CD4-positive, alpha-beta memory T cell (primary cell): ENCODE measurements around the gene ATP9A. TPM values are rescaled to one million over a fixed set of nuclear protein-coding genes. Genes with fewer than 3 reads are reported as not detected.
"Not testable (repeated sequence)": the region's sequence is repeated elsewhere in the genome, so short reads cannot be mapped to it uniquely, and the experiment has no call there.

Experiments
- CTCF ChIA-PET: fragments of 350-600 bp; sonication (Branson Sonifier 250); formaldehyde crosslinking; loops from one replicate; lab custom pipeline; 2021; ENCODE audit warnings: inconsistent platforms; ENCODE audit not compliant: partially characterized antibody; lab: Charles Lee
- POLR2A ChIA-PET: fragments of 350-600 bp; sonication (Branson Sonifier 250); formaldehyde crosslinking; loops from one replicate; lab custom pipeline; 2021; ENCODE audit not compliant: partially characterized antibody; lab: Charles Lee
- DNase-seq, 5 donors: peaks; one replicate each; pipeline versions ENCODE4 v3.0.0 to v3.0.0-alpha.2; 2020 to 2022; ENCODE audit warnings: mixed read lengths in 1 of 5
- H3K27ac ChIP-seq: one replicate; pipeline ENCODE4 v1.7.0; 2013; ENCODE audit warnings: low read depth, low read length
- H3K27me3 ChIP-seq: 2 replicates; pipeline ENCODE4 v1.7.0; 2013; ENCODE audit warnings: mild to moderate bottlenecking, low read length, moderate library complexity; ENCODE audit not compliant: insufficient read depth
- H3K36me3 ChIP-seq: 2 replicates; pipeline ENCODE4 v1.7.0; 2013; ENCODE audit warnings: mild to moderate bottlenecking, low read length, moderate library complexity; ENCODE audit not compliant: insufficient read depth
- H3K4me1 ChIP-seq: 2 replicates; pipeline ENCODE4 v1.7.0; 2013; ENCODE audit warnings: mild to moderate bottlenecking, low read length, moderate library complexity; ENCODE audit not compliant: insufficient read depth
- H3K4me3 ChIP-seq, 2 donors: one replicate each; pipeline ENCODE4 v1.7.0; 2013; ENCODE audit warnings: low read length in 2 of 2, mild to moderate bottlenecking in 1 of 2
- H3K9me3 ChIP-seq, 2 donors: one replicate each; pipeline ENCODE4 v1.7.0; 2013; ENCODE audit warnings: low read length in 2 of 2, control low read depth in 1 of 2; ENCODE audit not compliant: control insufficient read depth in 1 of 2
- H3K27ac Mint-ChIP-seq, 7 donors: one replicate each; pipeline ENCODE4 v1.8.0; 2020 to 2021; ENCODE audit warnings: mixed read lengths in 7 of 7, mild to moderate bottlenecking in 6 of 7, inconsistent platforms in 3 of 7, moderate library complexity in 3 of 7
- H3K27me3 Mint-ChIP-seq, 2 donors: one replicate each; pipeline ENCODE4 v1.8.0; 2020 to 2021; ENCODE audit warnings: mixed read lengths in 2 of 2
- H3K36me3 Mint-ChIP-seq, 2 donors: one replicate each; pipeline ENCODE4 v1.8.0; 2020 to 2021; ENCODE audit warnings: mixed read lengths in 2 of 2, inconsistent platforms in 1 of 2, mild to moderate bottlenecking in 1 of 2
- H3K4me1 Mint-ChIP-seq, 4 donors: one replicate each; pipeline ENCODE4 v1.8.0; 2020 to 2021; ENCODE audit warnings: mixed read lengths in 4 of 4, mild to moderate bottlenecking in 1 of 4
- H3K4me3 Mint-ChIP-seq, 8 donors: one replicate each; pipeline ENCODE4 v1.8.0; 2020 to 2021; ENCODE audit warnings: mixed read lengths in 8 of 8, mild to moderate bottlenecking in 7 of 8, moderate library complexity in 6 of 8, inconsistent platforms in 3 of 8
- H3K9me3 Mint-ChIP-seq, 8 donors: one replicate each; pipeline ENCODE4 v1.8.0; 2020 to 2021; ENCODE audit warnings: mixed read lengths in 8 of 8, mild to moderate bottlenecking in 5 of 8, inconsistent platforms in 3 of 8, moderate library complexity in 1 of 8
- intact Hi-C: fragments of 100-400 bp; cut with micrococcal nuclease; formaldehyde crosslinking; loops from one replicate; pipeline ENCODE4 v1.15.1; 2023
- polyA plus RNA-seq, 2 donors: library from polyadenylated mRNA; unstranded; fragments of 300-500 nt; fragmentation: Illumina TruSeq; gene quantifications; one replicate each; pipeline ENCODE4 v1.2.3, GENCODE V29; 2021
- total RNA-seq, 2 experiments: library from RNA; stranded (reverse); gene quantifications; one replicate each; pipeline ENCODE4 v1.2.3, GENCODE V29; 2021

The ATP9A gene
- total and polyA plus RNA-seq, 4 experiments from 2014 or later = 0.14 to 1.0 (median 0.32) TPM

DNA sequence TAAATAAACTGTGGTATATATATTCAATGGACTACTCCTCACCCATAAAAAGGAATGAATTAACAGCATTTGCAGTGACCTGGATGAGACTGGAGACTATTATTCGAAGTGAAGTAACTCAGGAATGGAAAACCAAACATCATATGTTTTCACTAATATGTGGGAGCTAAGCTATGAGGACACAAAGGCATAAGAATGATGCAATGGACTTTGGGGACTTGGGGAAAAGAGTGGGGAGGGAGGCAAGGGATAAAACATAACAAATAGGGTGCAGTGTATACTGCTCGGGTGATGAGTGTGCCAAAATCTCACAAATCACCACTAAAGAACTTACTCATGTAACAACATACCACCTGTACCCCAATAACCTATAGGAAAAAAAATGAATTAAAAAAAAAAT is 45.2 kb downstream of the ATP9A start:
- H3K27me3 ChIP-seq, H3K9me3 ChIP-seq, H3K4me1 Mint-ChIP-seq, H3K9me3 Mint-ChIP-seq, H3K27ac ChIP-seq, H3K36me3 ChIP-seq, H3K4me3 Mint-ChIP-seq, H3K27me3 Mint-ChIP-seq, H3K36me3 Mint-ChIP-seq, H3K27ac Mint-ChIP-seq, intact Hi-C loops, DNase-seq, POLR2A ChIA-PET, H3K4me3 ChIP-seq, CTCF ChIA-PET, H3K4me1 ChIP-seq: not testable (repeated sequence)

DNA sequence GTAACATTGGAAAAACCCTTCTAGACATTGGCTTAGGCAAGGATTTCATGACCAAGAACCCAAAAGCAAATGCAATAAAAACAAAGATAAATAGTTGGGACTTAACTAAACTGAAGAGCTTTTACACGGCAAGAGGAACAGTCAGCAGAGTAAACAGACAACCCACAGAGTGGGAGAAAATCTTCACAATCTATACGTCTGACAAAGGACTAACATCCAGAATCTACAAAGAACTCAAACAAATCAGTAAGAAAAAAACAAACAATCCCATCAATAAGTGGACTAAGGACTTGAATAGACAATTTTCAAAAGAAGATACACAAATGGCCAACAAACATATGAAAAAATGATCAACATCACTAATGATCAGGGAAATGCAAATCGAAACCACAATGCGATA is 45.9 kb downstream of the ATP9A start:
- H3K9me3 Mint-ChIP-seq, H3K27ac ChIP-seq, H3K4me3 ChIP-seq, H3K4me3 Mint-ChIP-seq, H3K9me3 ChIP-seq, DNase-seq, CTCF ChIA-PET, H3K27me3 Mint-ChIP-seq, H3K4me1 Mint-ChIP-seq, H3K27ac Mint-ChIP-seq, intact Hi-C loops, H3K36me3 Mint-ChIP-seq, H3K36me3 ChIP-seq, H3K27me3 ChIP-seq, H3K4me1 ChIP-seq, POLR2A ChIA-PET: not testable (repeated sequence)

DNA sequence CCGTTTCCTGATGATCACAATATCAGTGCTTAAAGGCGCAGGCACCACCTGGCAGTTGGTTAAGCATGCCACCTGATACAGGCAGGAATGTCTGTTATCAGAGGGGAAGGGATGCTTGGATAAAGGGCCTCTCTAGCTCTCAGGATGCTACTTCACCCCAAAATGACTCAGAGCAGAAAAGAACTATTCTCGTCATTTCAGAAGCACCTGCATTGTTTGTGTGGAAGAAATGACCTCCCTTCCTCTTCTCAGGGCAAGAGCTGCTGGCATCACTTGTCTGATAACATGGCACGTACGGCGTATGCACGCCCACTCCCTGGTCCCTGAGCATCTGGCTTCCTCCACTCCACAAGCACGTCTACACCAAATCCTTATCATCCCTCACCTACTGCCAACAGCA is 47.3 kb downstream of the ATP9A start:
- no peaks in the 10 kb centered on the region for H3K9me3 ChIP-seq
- no peak overlapping the region for H3K27ac ChIP-seq
- DNase-seq = no peak
- H3K36me3 Mint-ChIP-seq = no peaks in the 10 kb centered on the region
- no peaks in the 10 kb centered on the region for H3K9me3 Mint-ChIP-seq
- intact Hi-C loops = no loop called here
- no peaks in the 10 kb centered on the region for H3K4me1 Mint-ChIP-seq
- no peak overlapping the region for H3K4me3 Mint-ChIP-seq
- POLR2A ChIA-PET = no interaction called here
- CTCF ChIA-PET = no interaction called here
- no peak overlapping the region for H3K4me3 ChIP-seq
- no peaks in the 10 kb centered on the region for H3K27me3 ChIP-seq
- no peaks in the 10 kb centered on the region for H3K36me3 ChIP-seq
- no peaks in the 10 kb centered on the region for H3K4me1 ChIP-seq
- H3K27me3 Mint-ChIP-seq = peaks cover 7% of the 10 kb centered on the region in 2 donors
- peak overlapping the region in 1 of 7 donors; percentile 45 for H3K27ac Mint-ChIP-seq

DNA sequence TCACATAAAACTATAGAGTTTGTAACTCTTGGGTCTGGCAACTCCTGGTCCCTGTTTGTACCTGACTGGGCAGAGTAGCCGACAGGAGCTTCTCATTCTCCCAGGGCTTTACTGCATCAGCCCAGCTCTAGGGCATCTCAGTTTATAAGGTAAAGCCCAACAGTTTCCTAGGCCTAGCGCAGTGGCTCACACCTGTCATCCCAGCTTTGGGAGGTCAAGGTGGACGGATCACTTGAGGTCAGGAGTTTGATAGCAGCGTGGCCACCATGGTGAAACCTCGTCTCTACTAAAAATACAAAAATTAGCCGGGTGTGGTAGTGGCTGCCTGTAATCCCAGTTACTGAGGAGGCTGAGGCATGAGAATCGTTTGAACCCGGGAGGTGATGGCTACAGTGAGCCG is 47.8 kb downstream of the ATP9A start:
- no peaks in the 10 kb centered on the region for H3K36me3 Mint-ChIP-seq
- intact Hi-C loops = no loop called here
- no peak for DNase-seq
- H3K36me3 ChIP-seq = no peaks in the 10 kb centered on the region
- H3K4me3 Mint-ChIP-seq = no peak overlapping the region
- CTCF ChIA-PET = no interaction called here
- no peak overlapping the region for H3K4me3 ChIP-seq
- POLR2A ChIA-PET = no interaction called here
- H3K27ac ChIP-seq = no peak overlapping the region
- H3K27me3 ChIP-seq = no peaks in the 10 kb centered on the region
- peaks cover 8 to 11% of the 10 kb centered on the region in 2 donors for H3K27me3 Mint-ChIP-seq
- H3K4me1 ChIP-seq = no peaks in the 10 kb centered on the region
- H3K27ac Mint-ChIP-seq = no peak overlapping the region
- H3K9me3 ChIP-seq = no peaks in the 10 kb centered on the region
- H3K4me1 Mint-ChIP-seq = peaks cover 0 to 1% (median under 1%) of the 10 kb centered on the region in 4 donors
- H3K9me3 Mint-ChIP-seq = no peaks in the 10 kb centered on the region

DNA sequence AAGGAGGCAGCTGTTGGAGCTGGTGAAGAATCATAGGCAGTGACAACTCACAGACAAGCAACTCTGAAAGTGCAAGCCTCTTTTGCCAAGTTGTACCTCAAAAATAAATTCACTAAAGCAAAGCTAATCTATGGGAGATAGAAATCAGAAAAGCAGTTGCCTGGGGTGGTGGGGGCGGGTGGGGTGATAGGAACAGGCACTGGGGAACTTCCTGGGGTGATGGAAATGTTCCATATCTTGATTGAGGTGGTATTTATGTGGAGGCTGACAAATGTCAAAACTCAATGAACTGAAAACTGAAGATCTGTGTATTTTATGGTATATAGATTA is 52.4 kb downstream of the ATP9A start:
- H3K27me3 Mint-ChIP-seq = peaks cover 11 to 20% of the 10 kb centered on the region in 2 donors
- H3K36me3 Mint-ChIP-seq = no peaks in the 10 kb centered on the region
- no peak overlapping the region for H3K27ac Mint-ChIP-seq
- Histone ChIP-seq H3K4me3 (no peak overlapping the region), H3K9me3 (no peaks in the 10 kb centered on the region), H3K27ac (no peak overlapping the region), H3K27me3 (no peaks in the 10 kb centered on the region), H3K4me1 (no peaks in the 10 kb centered on the region), H3K36me3 (no peaks in the 10 kb centered on the region)
- intact Hi-C loops = no loop called here
- POLR2A ChIA-PET = no interaction called here
- no peaks in the 10 kb centered on the region for H3K9me3 Mint-ChIP-seq
- H3K4me3 Mint-ChIP-seq = no peak overlapping the region
- no peak for DNase-seq
- peaks cover 0 to 6% (median 4%) of the 10 kb centered on the region in 4 donors for H3K4me1 Mint-ChIP-seq
- CTCF ChIA-PET = interaction anchor here (1.6 kb wide), 1 partner anchor 15 kb away, joined by 5 read pairs; no protein-coding TSS in a partner anchor

DNA sequence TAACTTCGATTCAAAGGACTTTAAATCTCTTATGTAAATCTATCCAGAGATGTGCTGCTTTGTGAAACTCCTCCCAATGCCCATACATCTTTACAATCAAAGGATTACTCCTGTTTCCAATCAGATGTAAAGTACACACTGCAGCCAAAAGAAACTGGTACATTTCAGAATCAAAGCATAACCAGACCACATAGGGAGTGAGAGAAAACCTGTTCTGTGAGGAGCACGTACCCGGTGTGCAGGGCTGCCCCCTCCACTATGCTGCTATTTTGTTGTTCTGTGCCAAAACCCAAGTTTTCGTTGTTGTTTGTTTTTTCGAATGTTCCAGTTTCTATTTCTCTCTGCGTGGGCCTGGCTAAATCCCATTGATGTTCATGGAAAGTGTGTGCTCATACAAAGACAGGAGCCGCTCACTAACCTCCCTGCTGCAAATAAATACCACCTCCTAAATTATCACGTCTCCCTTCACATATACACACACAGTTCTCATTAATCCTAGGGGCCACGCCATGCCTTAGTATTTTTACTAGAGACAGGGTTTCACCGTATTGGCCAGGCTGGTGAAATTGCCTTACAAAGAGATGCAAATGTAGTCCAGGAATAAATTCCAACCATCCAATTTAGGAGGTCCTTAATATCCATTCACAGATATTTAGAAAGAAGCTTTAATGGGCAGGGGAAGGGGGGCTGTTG is 52.9 kb downstream of the ATP9A start:
- Histone ChIP-seq H3K27ac (no peak overlapping the region), H3K9me3 (no peaks in the 10 kb centered on the region), H3K4me3 (no peak overlapping the region), H3K4me1 (no peaks in the 10 kb centered on the region), H3K27me3 (no peaks in the 10 kb centered on the region), H3K36me3 (no peaks in the 10 kb centered on the region)
- intact Hi-C loops = no loop called here
- H3K27me3 Mint-ChIP-seq = peaks cover 11 to 23% of the 10 kb centered on the region in 2 donors
- CTCF ChIA-PET = interaction anchor here (1.6 kb wide), 1 partner anchor 14 kb away, joined by 5 read pairs; no protein-coding TSS in a partner anchor
- H3K27ac Mint-ChIP-seq = no peak overlapping the region
- peaks cover 0 to 6% (median 4%) of the 10 kb centered on the region in 4 donors for H3K4me1 Mint-ChIP-seq
- no peaks in the 10 kb centered on the region for H3K9me3 Mint-ChIP-seq
- no peak overlapping the region for H3K4me3 Mint-ChIP-seq
- no peaks in the 10 kb centered on the region for H3K36me3 Mint-ChIP-seq
- no peak for DNase-seq
- POLR2A ChIA-PET = no interaction called here

DNA sequence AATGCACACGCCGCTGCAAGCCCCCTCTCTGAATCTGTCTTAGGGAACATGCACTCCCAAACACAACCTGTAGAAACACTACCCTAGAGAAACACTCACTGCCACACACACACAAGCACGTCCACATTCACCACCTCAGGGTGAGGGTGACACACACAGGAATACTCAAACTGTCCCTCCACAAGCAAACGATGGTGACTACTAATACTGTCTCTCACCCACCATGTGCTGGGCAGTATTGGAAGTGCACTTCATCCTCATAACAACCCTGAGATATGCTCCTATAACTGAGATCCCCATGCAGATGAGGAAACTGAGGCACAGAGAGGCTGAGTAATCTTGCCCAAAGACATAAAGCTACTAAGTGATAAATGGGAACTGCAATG is 55.0 kb downstream of the ATP9A start:
- Mint-ChIP-seq H3K27me3 (peaks cover 11 to 23% of the 10 kb centered on the region in 2 donors), H3K27ac (no peak overlapping the region), H3K4me1 (peaks cover 0 to 6% (median 4%) of the 10 kb centered on the region in 4 donors), H3K9me3 (no peaks in the 10 kb centered on the region), H3K4me3 (no peak overlapping the region), H3K36me3 (no peaks in the 10 kb centered on the region)
- Histone ChIP-seq H3K4me3 (no peak overlapping the region), H3K9me3 (no peaks in the 10 kb centered on the region), H3K27ac (no peak overlapping the region), H3K4me1 (no peaks in the 10 kb centered on the region), H3K36me3 (no peaks in the 10 kb centered on the region), H3K27me3 (no peaks in the 10 kb centered on the region)
- intact Hi-C loops = no loop called here
- CTCF ChIA-PET = no interaction called here
- no peak for DNase-seq
- POLR2A ChIA-PET = no interaction called here
